Activated B cell treated with CpG ODN at 0.5 μM for 24 hours (primary cell): ENCODE data around the gene EIF3A. TPM values are rescaled to one million over a fixed set of nuclear protein-coding genes. Genes with fewer than 3 reads are reported as not detected.

Experiments used
- ATAC-seq: fragments of 200-7000 bp; cut with Tn5 transposase; one replicate; pipeline ENCODE4 v1.10.0; 2021; ENCODE audit warnings: low read depth, mild to moderate bottlenecking, moderate library complexity
- CTCF ChIA-PET: fragments of 350-600 bp; sonication (Branson Sonifier 250); formaldehyde crosslinking; loops from one replicate; lab custom pipeline; 2021; ENCODE audit warnings: antibody characterized with exemption; lab: Charles Lee
- POLR2A ChIA-PET: fragments of 350-600 bp; sonication (Branson Sonifier 250); formaldehyde crosslinking; loops from one replicate; lab custom pipeline; 2021; ENCODE audit warnings: antibody characterized with exemption; lab: Charles Lee
- DNase-seq: peaks from one replicate; pipeline ENCODE4 v3.0.0; 2022
- H3K27ac Mint-ChIP-seq: one replicate; pipeline ENCODE4 v1.8.0; 2020; ENCODE audit warnings: mixed read lengths
- H3K27me3 Mint-ChIP-seq: one replicate; pipeline ENCODE4 v1.8.0; 2021; ENCODE audit warnings: mixed read lengths
- H3K36me3 Mint-ChIP-seq: one replicate; pipeline ENCODE4 v1.8.0; 2021; ENCODE audit warnings: low read depth, mixed read lengths
- H3K4me1 Mint-ChIP-seq: one replicate; pipeline ENCODE4 v1.8.0; 2021; ENCODE audit warnings: mixed read lengths
- H3K4me3 Mint-ChIP-seq: one replicate; pipeline ENCODE4 v1.8.0; 2020; ENCODE audit warnings: mild to moderate bottlenecking, mixed read lengths
- H3K9me3 Mint-ChIP-seq: one replicate; pipeline ENCODE4 v1.8.0; 2020; ENCODE audit warnings: mixed read lengths
- CTCF ChIP-seq: fragments of 200-600 bp; IDR thresholded peaks from one replicate; pipeline ENCODE4 v1.8.0; 2022; ENCODE audit warnings: antibody characterized with exemption, mild to moderate bottlenecking
- intact Hi-C: fragments of 100-400 bp; cut with micrococcal nuclease; formaldehyde crosslinking; loops from one replicate; pipeline ENCODE4 v1.15.1; 2024
- total RNA-seq: library from RNA; stranded (reverse); gene quantifications from 2 replicates; pipeline ENCODE4 v1.2.3, GENCODE V29; 2022

EIF3A gene
- total RNA-seq, 1 donor from 2014 or later, result 114 TPM

GRCh38 chr10:119049777-119050176 is 30.8 kb downstream of the EIF3A start:
- peaks cover 13% of the 10 kb centered on the region for H3K4me1 Mint-ChIP-seq
- ChIA-PET POLR2A (interaction anchor here (0.7 kb wide), 1 partner anchor 579 kb away, joined by 5 read pairs; no protein-coding TSS in a partner anchor), CTCF (no interaction called here)
- TF ChIP-seq CTCF, result no peak
- peaks cover 98% of the 10 kb centered on the region for H3K36me3 Mint-ChIP-seq
- no peak for ATAC-seq
- no peaks in the 10 kb centered on the region for H3K9me3 Mint-ChIP-seq
- no peak overlapping the region for H3K27ac Mint-ChIP-seq
- intact Hi-C loops, result no loop called here
- no peaks in the 10 kb centered on the region for H3K27me3 Mint-ChIP-seq
- no peak overlapping the region for H3K4me3 Mint-ChIP-seq
- no peak for DNase-seq

GRCh38 chr10:119049361-119049760 is 31.3 kb downstream of the EIF3A start:
- intact Hi-C loops, result no loop called here
- DNase-seq (no peak), ATAC-seq (peak; percentile 37)
- Mint-ChIP-seq H3K9me3 (no peaks in the 10 kb centered on the region), H3K36me3 (peaks cover 94% of the 10 kb centered on the region), H3K4me3 (no peak overlapping the region), H3K27ac (no peak overlapping the region), H3K27me3 (no peaks in the 10 kb centered on the region), H3K4me1 (peaks cover 13% of the 10 kb centered on the region)
- CTCF ChIA-PET, result no interaction called here
- no peak for TF ChIP-seq CTCF
- POLR2A ChIA-PET, result interaction anchor here (0.7 kb wide), 1 partner anchor 579 kb away, joined by 5 read pairs; no protein-coding TSS in a partner anchor

- no peak for DNase-seq
- POLR2A ChIA-PET, result no interaction called here
Measured at GRCh38 chr10:119045561-119045960, 35.1 kb downstream of the EIF3A start.

GRCh38 chr10:119042169-119042568 is 38.4 kb downstream of the EIF3A start:
- Mint-ChIP-seq H3K9me3 (no peaks in the 10 kb centered on the region), H3K27ac (no peak overlapping the region), H3K36me3 (peaks cover 92% of the 10 kb centered on the region), H3K4me1 (no peaks in the 10 kb centered on the region), H3K27me3 (no peaks in the 10 kb centered on the region), H3K4me3 (no peak overlapping the region)
- TF ChIP-seq CTCF, result no peak
- intact Hi-C loops, result no loop called here
- ATAC-seq (no peak), DNase-seq (no peak)
- POLR2A ChIA-PET, result no interaction called here
- CTCF ChIA-PET, result no interaction called here

More at GRCh38 chr10:119045561-119045960, 35.1 kb downstream of the EIF3A start:
- no peak overlapping the region for H3K27ac Mint-ChIP-seq
- intact Hi-C loops, result no loop called here
- no peaks in the 10 kb centered on the region for H3K9me3 Mint-ChIP-seq
- no peak for TF ChIP-seq CTCF
- H3K4me1 Mint-ChIP-seq, result peaks cover 13% of the 10 kb centered on the region
- ATAC-seq, result no peak
- H3K36me3 Mint-ChIP-seq, result peaks cover 94% of the 10 kb centered on the region
- H3K27me3 Mint-ChIP-seq, result no peaks in the 10 kb centered on the region
- CTCF ChIA-PET, result no interaction called here
- H3K4me3 Mint-ChIP-seq, result no peak overlapping the region

GRCh38 chr10:119041326-119041725 is 39.3 kb downstream of the EIF3A start:
- CTCF ChIA-PET, result no interaction called here
- Mint-ChIP-seq H3K9me3 (no peaks in the 10 kb centered on the region), H3K27me3 (no peaks in the 10 kb centered on the region), H3K36me3 (peaks cover 88% of the 10 kb centered on the region), H3K27ac (no peak overlapping the region), H3K4me1 (no peaks in the 10 kb centered on the region), H3K4me3 (no peak overlapping the region)
- TF ChIP-seq CTCF, result no peak
- intact Hi-C loops, result no loop called here
- no peak for DNase-seq
- ATAC-seq, result no peak
- POLR2A ChIA-PET, result no interaction called here
